HEK293T (cell line): ENCODE measurements around the gene ST3GAL4.

Experiments used
- BHLHE40 ChIP-seq: fragments of 450-650 bp; IDR thresholded peaks from 2 replicates; pipeline ENCODE4 v1.6.1; 2016; ENCODE audit warnings: mild to moderate bottlenecking, moderate library complexity, borderline replicate concordance
- ELF4 ChIP-seq: fragments of 450-650 bp; IDR thresholded peaks from 2 replicates; pipeline ENCODE4 v1.6.1; 2017; ENCODE audit warnings: antibody characterized with exemption
- FOXM1 ChIP-seq: fragments of 450-650 bp; IDR thresholded peaks from 2 replicates; pipeline ENCODE4 v1.6.1; 2017; ENCODE audit warnings: mild to moderate bottlenecking, borderline replicate concordance
- SUZ12 ChIP-seq: fragments of 450-650 bp; IDR thresholded peaks from 2 replicates; pipeline ENCODE4 v1.6.1; 2016; ENCODE audit warnings: mild to moderate bottlenecking
- TARDBP ChIP-seq: fragments of 450-650 bp; IDR thresholded peaks from 2 replicates; pipeline ENCODE4 v1.6.1; 2016

GRCh38 chr11:126392633-126393013 lies 37.1 kb downstream of the ST3GAL4 start:
- TF ChIP-seq FOXM1 (no peak), ELF4 (no peak), SUZ12 (no peak), BHLHE40 (no peak), TARDBP (no peak)
